ENCODE data around the gene RHD.
"Not testable (repeated sequence)": the region's sequence is repeated elsewhere in the genome, so short reads cannot be mapped to it uniquely, and the experiment has no call there.

The RHD gene

DNA sequence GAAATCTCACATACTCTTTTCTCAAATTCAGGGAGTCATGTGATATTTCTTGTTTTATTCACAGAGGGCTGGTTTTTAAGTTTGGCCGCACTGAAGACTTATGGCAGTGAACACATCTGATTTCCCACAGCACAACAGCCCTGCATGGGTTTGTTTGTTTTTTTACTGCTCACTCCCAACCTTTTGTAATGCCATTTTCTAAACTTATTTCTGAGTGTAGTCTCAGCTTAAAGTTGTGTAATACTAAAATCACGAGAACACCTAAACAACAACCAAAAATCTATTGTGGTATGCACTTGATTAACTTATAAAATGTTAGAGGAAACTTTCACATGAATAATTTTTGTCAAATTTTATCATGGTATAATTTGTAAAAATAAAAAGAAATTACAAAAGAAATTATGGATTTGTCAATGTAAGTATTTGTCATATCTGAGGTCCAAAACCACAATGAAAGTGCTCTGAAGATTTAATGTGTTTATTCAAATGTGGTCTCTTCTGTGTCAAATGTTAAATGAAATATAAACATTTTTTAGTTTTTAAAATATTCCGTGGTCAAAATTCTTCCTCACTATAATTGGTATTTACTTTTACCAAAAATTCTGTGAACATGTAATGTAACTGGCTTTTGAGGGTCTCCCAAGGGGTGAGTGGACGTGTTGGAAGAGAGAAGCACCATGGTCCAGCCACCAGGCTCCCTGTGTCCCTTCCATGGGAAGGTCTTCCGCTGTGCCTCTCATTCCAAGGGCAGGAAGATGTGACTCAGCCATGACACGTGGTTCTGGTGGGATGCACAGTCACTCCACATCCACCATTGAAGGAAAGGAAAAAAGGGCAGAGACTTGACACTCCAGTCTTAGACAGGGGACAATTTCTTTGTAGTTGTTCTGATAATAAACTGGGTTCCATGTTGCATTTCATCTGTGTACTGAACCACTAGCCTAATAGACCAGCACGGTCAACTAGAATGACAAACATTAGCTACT is 88.6 kb downstream of the RHD start:
- no peak for DNase-seq

- DNase-seq = no peak
Observed at GRCh38 chr1:25361901-25362300, 89.6 kb downstream of the RHD start.

DNA sequence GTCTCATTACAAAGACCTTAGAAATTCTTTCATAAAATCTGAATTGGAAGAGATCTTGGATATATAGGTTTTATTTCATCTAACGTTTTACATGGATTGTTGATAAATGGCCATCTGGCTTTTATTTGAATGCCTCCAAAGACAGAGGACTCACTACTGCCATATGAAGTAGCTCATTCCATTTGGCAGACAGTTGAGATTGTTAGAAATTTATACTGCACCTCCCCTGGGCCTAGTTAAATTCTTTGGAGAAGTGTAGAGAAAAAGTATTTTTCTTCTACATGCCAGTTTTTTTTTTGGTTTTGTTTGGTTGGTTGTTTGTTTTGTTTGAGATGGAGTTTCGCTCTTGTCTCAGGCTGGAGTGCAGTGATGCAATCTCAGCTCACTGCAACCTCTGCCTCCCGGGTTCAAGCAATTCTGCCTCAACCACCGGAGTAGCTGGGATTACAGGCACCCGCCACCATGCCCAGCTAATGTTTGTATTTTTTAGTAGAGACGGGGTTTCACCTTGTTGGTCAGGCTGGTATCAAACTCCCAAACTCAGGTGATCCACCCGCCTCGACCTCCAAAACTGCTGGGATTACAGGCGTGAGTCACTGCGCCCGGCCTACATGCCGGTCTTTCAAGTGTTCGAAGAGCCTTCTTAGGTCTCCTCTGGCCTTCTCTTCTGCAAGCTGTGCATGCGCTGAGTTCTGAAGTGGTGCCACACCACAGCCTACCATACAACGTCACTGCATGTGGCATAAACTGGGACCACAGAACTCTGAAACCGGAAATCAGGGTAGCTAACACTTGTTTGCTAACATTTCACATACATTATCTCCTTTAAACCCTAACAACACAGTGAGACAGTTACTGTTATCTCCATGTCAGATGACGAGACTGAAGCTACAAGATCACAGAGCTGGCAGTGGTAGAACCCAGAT is 90.6 kb downstream of the RHD start:
- DNase-seq = not testable (repeated sequence)

DNA sequence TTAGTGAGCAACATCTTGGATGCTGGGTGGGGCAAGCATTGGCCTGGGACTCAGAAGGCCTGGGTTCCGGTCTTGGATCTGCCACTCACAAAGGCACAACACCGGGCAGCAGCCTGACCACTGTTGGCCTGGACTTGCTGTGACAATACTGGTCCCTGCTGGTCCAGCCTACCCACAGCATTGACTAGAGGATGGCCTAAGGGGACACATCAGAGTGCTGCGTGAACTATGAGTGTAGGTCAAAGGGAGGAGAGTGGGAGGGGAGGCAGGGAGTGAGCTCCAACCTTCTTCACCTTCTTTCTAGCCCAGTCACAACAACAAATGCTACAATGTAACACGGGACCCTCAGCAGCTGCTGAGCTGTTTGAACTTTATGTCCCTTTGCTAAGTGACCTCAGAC is 96.9 kb downstream of the RHD start:
- no peak for DNase-seq

GRCh38 chr1:25369691-25370271 is 97.5 kb downstream of the RHD start:
- not testable (repeated sequence) for DNase-seq

DNA sequence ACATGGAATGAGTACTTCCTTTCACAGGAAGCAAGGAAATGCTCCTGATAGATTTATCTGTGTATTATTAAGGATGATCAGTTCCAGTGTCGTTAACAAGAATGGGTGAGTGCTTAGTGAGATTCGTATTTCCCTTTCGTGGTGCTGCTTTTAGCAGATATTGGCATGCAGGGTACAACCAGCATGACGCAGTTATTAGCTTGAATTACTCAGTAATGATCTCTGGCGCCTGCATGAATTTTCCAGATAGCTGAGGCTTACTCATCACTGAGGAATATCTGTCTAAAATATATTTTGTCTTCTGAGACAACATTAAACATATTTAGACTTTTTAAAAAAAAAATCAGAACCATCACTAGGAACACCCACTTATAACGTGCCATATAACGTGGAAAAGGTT is 99.4 kb downstream of the RHD start:
- not testable (repeated sequence) for DNase-seq

DNA sequence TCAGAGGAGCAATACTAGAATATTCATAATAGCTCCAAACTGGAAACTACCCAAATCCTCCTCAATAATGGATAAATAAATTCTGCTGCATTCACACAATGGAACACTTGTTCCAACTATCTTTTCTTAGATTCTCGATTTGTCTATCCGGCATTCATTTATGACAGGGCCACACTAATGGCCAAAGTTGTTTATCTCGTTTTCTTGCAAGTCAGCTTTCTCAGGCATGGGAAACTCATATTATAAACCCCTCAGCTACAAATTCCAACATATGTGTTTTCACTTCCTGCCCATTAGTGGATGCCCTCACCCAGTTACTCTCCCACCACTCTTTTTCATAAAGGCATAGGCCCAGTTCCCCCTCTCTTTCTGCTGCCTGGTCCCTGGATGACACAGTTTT is 106.1 kb downstream of the RHD start:
- DNase-seq = not testable (repeated sequence)
